GM19193 (cell line): ENCODE data around the gene FAM114A1.

ENCODE experiments used
- POLR2A ChIP-seq: IDR thresholded peaks from 4 replicates; pipeline ENCODE4 v1.6.1; 2011; ENCODE audit not compliant: insufficient read depth, insufficient read length; ENCODE audit errors: extremely low read depth

The FAM114A1 gene

DNA sequence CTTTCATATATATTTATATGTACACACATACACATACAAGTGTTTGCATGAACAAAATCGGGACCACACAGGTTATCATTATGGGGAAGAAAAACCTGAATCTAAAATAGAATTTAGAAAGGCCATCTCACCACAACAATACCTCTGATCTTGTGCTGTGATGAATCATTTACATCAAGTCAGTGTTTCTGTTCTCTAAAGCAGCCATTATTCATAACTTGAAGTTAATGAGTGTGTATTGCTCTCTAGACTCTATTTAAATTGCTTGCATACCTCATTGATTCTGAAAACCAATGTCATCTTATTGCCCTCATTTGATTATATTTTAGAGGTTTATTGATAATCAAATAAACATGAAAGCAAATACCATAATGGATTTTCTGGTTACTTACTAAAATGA is 71.6 kb downstream of the FAM114A1 start:
- no peak for TF ChIP-seq POLR2A

- no peak for TF ChIP-seq POLR2A
These were observed 72.9 kb downstream of the FAM114A1 start for GRCh38 chr4:38940476-38940875.

DNA sequence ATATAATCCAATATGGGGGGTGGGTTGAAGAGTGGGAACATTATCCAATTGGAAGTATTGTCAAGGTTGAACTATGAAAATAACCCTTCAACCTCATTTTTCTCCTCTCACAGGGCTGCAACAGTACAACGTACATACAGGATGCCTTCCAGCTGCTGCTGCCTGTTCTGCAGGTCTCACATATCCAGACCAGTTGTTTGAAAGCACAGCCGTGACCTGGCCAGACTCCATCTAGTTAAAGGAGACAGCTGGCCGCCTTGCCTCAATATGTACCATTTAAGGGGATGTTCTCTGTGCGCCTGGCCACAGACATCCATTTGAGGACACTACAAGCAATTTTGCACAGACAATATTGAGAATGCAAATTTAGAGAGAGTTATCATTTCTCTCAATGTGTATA is 75.7 kb downstream of the FAM114A1 start:
- TF ChIP-seq POLR2A: no peak

DNA sequence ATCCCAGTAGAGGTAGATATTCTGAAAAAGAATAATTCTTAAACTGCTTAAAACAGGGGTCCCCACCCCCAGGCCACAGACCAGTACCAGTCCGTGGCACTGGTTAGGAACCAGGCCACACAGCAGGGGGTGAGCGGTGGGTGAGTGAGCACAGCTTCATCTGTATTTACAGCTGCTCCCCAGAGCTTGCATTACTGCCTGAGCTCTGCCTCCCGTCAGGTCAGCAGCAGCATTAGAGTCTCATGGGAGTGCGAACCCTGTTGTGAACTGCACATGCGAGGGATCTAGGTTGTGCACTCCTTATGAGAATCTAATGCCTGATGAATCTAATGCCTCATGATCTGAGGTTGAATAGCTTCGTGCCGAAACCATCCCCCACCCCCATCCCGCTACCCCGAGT is 76.8 kb downstream of the FAM114A1 start:
- no peak for TF ChIP-seq POLR2A

GRCh38 chr4:38946919-38947318 is 79.3 kb downstream of the FAM114A1 start:
- TF ChIP-seq POLR2A: no peak

DNA sequence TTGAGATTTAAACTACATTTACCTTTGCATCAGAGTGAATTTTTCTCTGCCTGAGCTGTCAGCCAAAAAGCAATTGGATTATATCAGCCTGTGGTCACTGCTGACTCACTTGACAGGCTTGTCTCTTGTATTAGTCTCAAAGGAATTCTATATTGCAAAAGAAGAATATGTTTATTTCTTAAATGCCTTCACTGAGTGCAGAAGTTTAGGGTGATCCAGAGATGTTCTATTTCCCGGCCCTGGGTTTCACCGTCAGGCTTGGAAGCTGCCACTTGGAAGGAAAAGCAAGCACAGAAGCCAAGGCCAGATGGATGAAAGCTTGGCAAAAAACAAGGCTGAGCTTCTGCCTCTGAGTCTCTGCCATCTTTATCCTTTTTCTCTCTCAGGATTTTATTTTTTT is 80.9 kb downstream of the FAM114A1 start:
- no peak for TF ChIP-seq POLR2A

- TF ChIP-seq POLR2A: no peak
These were observed 81.9 kb downstream of the FAM114A1 start for GRCh38 chr4:38949411-38950051.

- TF ChIP-seq POLR2A: no peak
These were observed 82.6 kb downstream of the FAM114A1 start for GRCh38 chr4:38950159-38950558.

GRCh38 chr4:38950734-38951133 is 83.1 kb downstream of the FAM114A1 start:
- TF ChIP-seq POLR2A: no peak

DNA sequence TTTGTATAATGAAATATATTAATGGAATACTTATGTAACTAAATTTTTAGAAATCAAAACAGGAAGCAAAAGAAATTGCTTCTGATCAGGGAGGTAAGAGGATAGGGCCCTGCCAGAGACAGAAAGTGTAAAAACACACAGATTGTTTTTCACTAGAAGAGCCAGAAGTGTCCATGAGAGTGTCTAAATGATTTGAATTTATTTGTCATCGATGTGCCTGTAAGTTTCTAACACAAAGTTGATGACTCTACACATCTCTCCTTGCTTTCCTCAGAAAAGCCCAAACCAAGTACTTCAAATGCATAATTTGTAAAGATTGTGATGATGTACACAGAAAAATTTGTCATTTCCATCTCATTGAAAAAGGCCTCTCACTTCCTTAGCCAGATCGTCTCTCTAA is 84.0 kb downstream of the FAM114A1 start:
- TF ChIP-seq POLR2A: no peak

- TF ChIP-seq POLR2A: no peak
These were observed 84.4 kb downstream of the FAM114A1 start for GRCh38 chr4:38952017-38952416.

- no peak for TF ChIP-seq POLR2A
These were observed 87.1 kb downstream of the FAM114A1 start for GRCh38 chr4:38954727-38955126.

- TF ChIP-seq POLR2A: no peak
These were observed 88.4 kb downstream of the FAM114A1 start for GRCh38 chr4:38955957-38956356.

- no peak for TF ChIP-seq POLR2A
These were observed 89.7 kb downstream of the FAM114A1 start for GRCh38 chr4:38957261-38957815.

- no peak for TF ChIP-seq POLR2A
These were observed 90.3 kb downstream of the FAM114A1 start for GRCh38 chr4:38957893-38958292.

GRCh38 chr4:38958453-38959190 is 91.0 kb downstream of the FAM114A1 start:
- no peak for TF ChIP-seq POLR2A
